Left ventricle myocardium inferior (tissue), 1 donor: ENCODE results near the gene PROK1. TPM values are rescaled to one million over a fixed set of nuclear protein-coding genes. Genes with fewer than 3 reads are reported as not detected.
A peak's percentile ranks its signal among the peaks of the same experiment; 100 is the strongest.

Experiments used
- DNase-seq: peaks from one replicate; pipeline ENCODE4 v3.0.0-alpha.2; 2020
- H3K27ac ChIP-seq: fragments of 200-600 bp; replicated peaks from 2 replicates; pipeline ENCODE4 v1.8.0; 2021
- H3K27me3 ChIP-seq: fragments of 200-600 bp; 2 replicates; pipeline ENCODE4 v1.8.0; 2021; ENCODE audit warnings: low read depth
- H3K36me3 ChIP-seq: fragments of 200-600 bp; 2 replicates; pipeline ENCODE4 v1.8.0; 2021
- H3K4me1 ChIP-seq: fragments of 200-600 bp; 2 replicates; pipeline ENCODE4 v1.8.0; 2021
- H3K4me3 ChIP-seq: fragments of 200-600 bp; 2 replicates; pipeline ENCODE4 v1.8.0; 2021; ENCODE audit warnings: mild to moderate bottlenecking, moderate library complexity
- H3K9me3 ChIP-seq: fragments of 200-600 bp; replicated peaks from 2 replicates; pipeline ENCODE4 v1.8.0; 2021
- intact Hi-C: fragments of 100-400 bp; cut with micrococcal nuclease; formaldehyde crosslinking; loops from one replicate; pipeline ENCODE4 v1.11.0; 2022
- total RNA-seq: library from RNA; stranded (reverse); fragmentation: NEBNext Ultra II Directional; extraction: Animal tissue kit (Norgen Biotek cat#: 25700); gene quantifications from one replicate; pipeline ENCODE4 v1.2.1, GENCODE V29; 2021
- TF ChIP-seq, protein P1 (sequence below): fragments of 200-600 bp; IDR thresholded peaks from 2 replicates; pipeline ENCODE4 v1.8.0; 2021; ENCODE audit warnings: antibody characterized with exemption, mild to moderate bottlenecking, borderline replicate concordance
- donor health status: DM: no; HTN: yes; CAD: no; lungs with severe emphysema.

PROK1 gene
- total RNA-seq, 1 donor from 2014 or later: not detected

DNA sequence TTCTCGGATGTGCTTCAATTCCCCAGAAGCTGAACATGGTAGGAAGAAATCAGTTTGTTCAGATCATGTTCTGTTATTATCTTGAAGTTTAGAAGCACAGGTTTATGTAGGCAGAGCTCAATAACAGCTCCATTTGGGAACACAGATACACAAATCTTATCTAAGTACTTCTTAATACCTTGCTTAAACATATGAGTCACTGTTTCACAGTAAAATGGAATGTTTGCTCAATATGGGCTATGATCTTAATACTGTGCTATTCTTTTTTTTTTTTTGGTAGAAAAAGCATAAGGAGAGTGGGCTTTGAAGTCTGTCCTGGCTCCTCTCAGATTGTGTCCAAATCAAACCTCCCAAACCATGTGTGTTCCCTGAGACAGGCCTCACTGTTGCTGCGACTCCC lies 13.4 kb downstream of the PROK1 start:
- DNase-seq: no peak
- Histone ChIP-seq H3K36me3 (no peaks in the 10 kb centered on the region), H3K27ac (no peak overlapping the region), H3K27me3 (no peaks in the 10 kb centered on the region), H3K4me1 (peaks cover 23% of the 10 kb centered on the region), H3K4me3 (no peak overlapping the region), H3K9me3 (no peaks in the 10 kb centered on the region)
- TF ChIP-seq, protein P1, sequence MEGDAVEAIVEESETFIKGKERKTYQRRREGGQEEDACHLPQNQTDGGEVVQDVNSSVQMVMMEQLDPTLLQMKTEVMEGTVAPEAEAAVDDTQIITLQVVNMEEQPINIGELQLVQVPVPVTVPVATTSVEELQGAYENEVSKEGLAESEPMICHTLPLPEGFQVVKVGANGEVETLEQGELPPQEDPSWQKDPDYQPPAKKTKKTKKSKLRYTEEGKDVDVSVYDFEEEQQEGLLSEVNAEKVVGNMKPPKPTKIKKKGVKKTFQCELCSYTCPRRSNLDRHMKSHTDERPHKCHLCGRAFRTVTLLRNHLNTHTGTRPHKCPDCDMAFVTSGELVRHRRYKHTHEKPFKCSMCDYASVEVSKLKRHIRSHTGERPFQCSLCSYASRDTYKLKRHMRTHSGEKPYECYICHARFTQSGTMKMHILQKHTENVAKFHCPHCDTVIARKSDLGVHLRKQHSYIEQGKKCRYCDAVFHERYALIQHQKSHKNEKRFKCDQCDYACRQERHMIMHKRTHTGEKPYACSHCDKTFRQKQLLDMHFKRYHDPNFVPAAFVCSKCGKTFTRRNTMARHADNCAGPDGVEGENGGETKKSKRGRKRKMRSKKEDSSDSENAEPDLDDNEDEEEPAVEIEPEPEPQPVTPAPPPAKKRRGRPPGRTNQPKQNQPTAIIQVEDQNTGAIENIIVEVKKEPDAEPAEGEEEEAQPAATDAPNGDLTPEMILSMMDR: no peak
- intact Hi-C loops: loop anchor here (5.0 to 10.0 kb wide), 2 partner anchors 150 to 257 kb away; no protein-coding TSS in a partner anchor

DNA sequence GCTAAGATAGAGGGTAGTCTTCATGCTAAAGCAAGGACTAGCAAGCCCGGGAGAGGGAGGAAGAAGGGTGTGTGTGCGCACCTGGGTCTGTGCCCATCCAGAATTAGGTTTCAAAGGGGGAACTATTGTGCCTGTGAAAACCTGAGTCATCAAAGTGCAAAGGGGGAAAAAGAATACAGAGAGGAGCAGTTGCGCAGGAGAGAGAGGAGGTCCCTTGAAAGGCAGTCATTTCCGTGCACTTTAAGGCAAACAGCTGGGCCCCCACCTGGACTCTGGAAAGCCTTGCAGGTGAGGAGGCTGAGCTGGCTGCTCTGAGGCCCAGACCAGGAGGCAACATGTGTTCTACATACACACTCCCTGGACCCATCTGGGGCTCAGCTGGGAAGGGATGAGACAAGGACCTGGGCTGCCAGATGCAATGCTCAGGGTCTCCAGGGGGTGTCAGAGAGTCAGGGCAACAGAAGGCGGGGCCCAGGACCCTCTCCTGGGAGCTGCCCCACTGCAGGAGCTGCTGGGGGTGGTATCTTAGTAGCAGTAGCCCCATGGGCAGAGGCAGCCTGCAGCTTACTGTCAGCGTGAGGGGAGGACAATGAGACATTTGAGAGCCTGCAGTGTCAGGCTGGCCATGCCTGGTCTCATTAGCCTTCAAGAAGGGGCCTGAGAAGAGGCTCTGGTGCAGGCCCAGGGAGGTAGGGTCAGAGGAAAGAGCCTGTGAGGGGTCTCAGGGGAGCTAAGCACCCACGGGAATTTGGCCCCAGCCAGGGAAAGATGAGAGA lies 14.3 kb downstream of the PROK1 start:
- no peak overlapping the region for H3K4me3 ChIP-seq
- H3K36me3 ChIP-seq: no peaks in the 10 kb centered on the region
- H3K4me1 ChIP-seq: peaks cover 23% of the 10 kb centered on the region
- TF ChIP-seq, protein P1: no peak
- H3K27ac ChIP-seq: no peak overlapping the region
- DNase-seq: no peak
- intact Hi-C loops: loop anchor here (10.0 kb wide), 1 partner anchor 150 kb away; no protein-coding TSS in a partner anchor
- H3K27me3 ChIP-seq: no peaks in the 10 kb centered on the region
- H3K9me3 ChIP-seq: no peaks in the 10 kb centered on the region

DNA sequence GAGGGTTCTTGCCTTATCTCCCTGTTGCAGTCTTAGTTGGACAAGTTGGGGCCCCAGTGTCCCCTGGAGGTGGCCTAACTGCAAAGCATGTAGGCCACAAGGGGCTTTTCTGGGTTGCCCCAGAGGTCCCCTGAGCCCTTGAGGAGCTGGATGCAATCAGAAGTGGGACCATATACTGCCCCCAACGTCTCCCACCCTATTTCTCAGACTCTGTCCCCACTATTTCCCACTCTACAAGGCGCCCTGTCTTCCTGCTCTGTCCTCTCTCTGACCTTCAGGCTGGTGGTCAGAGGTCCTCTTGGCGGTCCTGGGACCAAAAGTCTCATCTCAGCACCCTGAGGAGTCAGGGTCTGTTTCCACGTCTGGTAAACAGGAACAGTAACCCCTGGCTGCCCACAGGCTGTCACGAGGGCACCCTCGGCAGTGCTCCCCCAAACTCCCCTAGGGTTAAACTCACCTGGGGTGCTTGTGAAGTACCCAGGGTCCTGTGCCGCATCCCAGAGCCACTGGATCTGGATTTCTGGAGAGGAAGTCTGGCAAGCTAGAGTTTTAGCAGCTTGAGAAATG lies 14.9 kb downstream of the PROK1 start:
- H3K9me3 ChIP-seq: no peaks in the 10 kb centered on the region
- peaks cover 23% of the 10 kb centered on the region for H3K4me1 ChIP-seq
- no peak overlapping the region for H3K4me3 ChIP-seq
- DNase-seq: no peak
- H3K36me3 ChIP-seq: no peaks in the 10 kb centered on the region
- intact Hi-C loops: loop anchor here (10.0 kb wide), 1 partner anchor 151 kb away; no protein-coding TSS in a partner anchor
- TF ChIP-seq, protein P1: no peak
- peak overlapping the region; percentile 76 for H3K27ac ChIP-seq
- peaks cover under 1% of the 10 kb centered on the region for H3K27me3 ChIP-seq

DNA sequence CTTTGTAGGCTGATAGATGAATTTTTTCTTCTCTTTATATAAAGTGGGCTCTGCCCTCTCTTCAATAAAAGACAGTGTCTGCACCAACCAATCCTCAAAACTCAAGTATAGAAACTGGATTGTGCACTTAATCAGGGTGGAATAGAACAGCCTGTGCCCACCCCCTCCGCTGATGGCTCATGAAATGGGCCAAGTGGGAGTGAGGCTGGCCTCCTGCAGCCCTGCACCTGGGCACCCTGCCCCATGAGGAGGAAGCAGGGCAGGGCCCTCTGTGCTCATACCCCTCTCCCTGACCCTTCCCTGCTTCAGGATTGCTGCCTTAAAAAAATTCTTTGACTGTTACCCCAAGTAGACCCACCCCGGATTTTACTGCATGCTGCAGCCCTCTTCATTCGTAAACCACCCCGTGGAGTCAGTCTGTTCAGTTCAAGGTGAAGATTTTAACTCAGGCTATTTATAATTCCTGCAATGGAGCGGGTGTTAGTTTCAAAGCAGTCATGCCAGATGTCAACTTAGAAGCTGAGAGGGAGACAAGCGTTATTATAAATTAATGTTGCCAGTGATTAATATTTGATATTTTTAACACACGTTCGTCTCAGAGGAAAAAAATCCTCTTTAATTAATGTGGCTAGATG lies 15.8 kb downstream of the PROK1 start:
- Histone ChIP-seq H3K4me3 (no peak overlapping the region), H3K36me3 (no peaks in the 10 kb centered on the region), H3K27ac (peak overlapping the region; percentile 76), H3K4me1 (peaks cover 23% of the 10 kb centered on the region), H3K9me3 (no peaks in the 10 kb centered on the region), H3K27me3 (peaks cover 5% of the 10 kb centered on the region)
- DNase-seq: no peak
- TF ChIP-seq, protein P1: no peak
- intact Hi-C loops: loop anchor here (10.0 kb wide), 1 partner anchor 152 kb away; no protein-coding TSS in a partner anchor

DNA sequence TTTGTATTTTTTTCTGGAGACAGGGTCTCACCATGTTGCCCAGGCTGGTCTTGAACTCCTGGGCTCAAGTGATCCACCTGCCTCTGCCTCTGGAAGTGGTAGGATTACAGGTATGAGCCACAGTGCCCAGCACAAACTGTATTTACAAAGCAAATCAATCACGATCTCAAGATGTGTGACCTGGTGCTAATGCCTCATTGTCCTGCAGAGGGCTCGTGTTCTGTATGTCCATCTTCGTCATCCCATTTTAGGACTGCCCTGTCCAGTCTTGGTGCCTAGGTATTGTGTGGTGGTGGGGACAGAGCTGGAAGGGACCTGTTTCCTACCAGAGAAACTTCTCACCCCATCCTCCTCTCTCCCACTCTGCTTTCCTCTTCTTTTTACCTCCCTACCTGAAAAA lies 20.2 kb downstream of the PROK1 start:
- intact Hi-C loops: no loop called here
- no peak for DNase-seq
- TF ChIP-seq, protein P1: no peak
- Histone ChIP-seq H3K36me3 (no peaks in the 10 kb centered on the region), H3K4me3 (no peak overlapping the region), H3K27me3 (peaks cover 5% of the 10 kb centered on the region), H3K27ac (no peak overlapping the region), H3K4me1 (peaks cover 14% of the 10 kb centered on the region), H3K9me3 (no peaks in the 10 kb centered on the region)
